DOHH2 (cell line): Measurements from ENCODE around the gene TCN2.

Experiments
- H3F3A ChIP-seq: fragments of 200-600 bp; sonication (generic), shearing (Covaris generic); 2 replicates; pipeline ENCODE4 v1.6.0; 2016; ENCODE audit warnings: antibody characterized with exemption, mild to moderate bottlenecking; ENCODE audit not compliant: control insufficient read depth, insufficient read depth
- H3K27ac ChIP-seq: fragments of 200-600 bp; sonication (generic); 2 replicates; pipeline ENCODE4 v1.5.1; 2014; ENCODE audit warnings: low read depth, mild to moderate bottlenecking, low read length, moderate library complexity
- H3K27me3 ChIP-seq: fragments of 200-600 bp; sonication (generic); 2 replicates; pipeline ENCODE4 v1.6.1; 2014; ENCODE audit warnings: mild to moderate bottlenecking, low read length, mixed read lengths; ENCODE audit not compliant: control insufficient read depth
- H3K36me3 ChIP-seq: fragments of 200-600 bp; sonication (generic); 2 replicates; pipeline ENCODE4 v1.6.1; 2014; ENCODE audit warnings: mild to moderate bottlenecking, low read length, moderate library complexity, mixed read lengths; ENCODE audit not compliant: control insufficient read depth
- H3K4me1 ChIP-seq: fragments of 200-600 bp; sonication (generic); 2 replicates; pipeline ENCODE4 v1.6.1; 2014; ENCODE audit warnings: mild to moderate bottlenecking, low read length, mixed read lengths; ENCODE audit not compliant: control insufficient read depth
- H3K4me2 ChIP-seq: fragments of 200-600 bp; sonication (generic); 2 replicates; pipeline ENCODE4 v1.6.0; 2014; ENCODE audit warnings: mild to moderate bottlenecking, low read length, moderate library complexity
- H3K4me3 ChIP-seq: fragments of 200-600 bp; sonication (generic); 2 replicates; pipeline ENCODE4 v1.5.1; 2014; ENCODE audit warnings: mild to moderate bottlenecking, low read length, mixed read lengths
- H3K79me2 ChIP-seq: fragments of 200-600 bp; sonication (generic); 2 replicates; pipeline ENCODE4 v1.6.1; 2014; ENCODE audit warnings: mild to moderate bottlenecking, low read length, mixed read lengths; ENCODE audit not compliant: control insufficient read depth
- H3K9me2 ChIP-seq: fragments of 200-600 bp; sonication (generic); replicated peaks from 2 replicates; pipeline ENCODE4 v1.6.1; 2014; ENCODE audit warnings: mild to moderate bottlenecking, low read length, mixed read lengths; ENCODE audit not compliant: control insufficient read depth
- H3K9me3 ChIP-seq: fragments of 200-600 bp; sonication (generic); 2 replicates; pipeline ENCODE4 v1.6.1; 2014; ENCODE audit warnings: antibody characterized with exemption, low read length, mixed read lengths; ENCODE audit not compliant: control insufficient read depth, insufficient read depth
- H4K20me1 ChIP-seq: fragments of 200-600 bp; sonication (generic); 2 replicates; pipeline ENCODE4 v1.6.0; 2014; ENCODE audit warnings: low read depth, mild to moderate bottlenecking, antibody characterized with exemption, low read length, moderate library complexity; ENCODE audit not compliant: control insufficient read depth, insufficient read depth
- EZH2phosphoT487 ChIP-seq: fragments of 200-600 bp; sonication (generic); IDR thresholded peaks from 2 replicates; pipeline ENCODE4 v1.6.1; 2017; ENCODE audit warnings: borderline replicate concordance, mild to moderate bottlenecking, antibody characterized with exemption, low read length, moderate library complexity, mixed read lengths
- TF ChIP-seq, protein P1 (sequence below): fragments of 200-600 bp; sonication (generic); IDR thresholded peaks from one replicate; pipeline ENCODE4 v1.5.1; 2014; ENCODE audit warnings: antibody characterized with exemption, mild to moderate bottlenecking, low read depth, low read length; ENCODE audit not compliant: poor library complexity, severe bottlenecking

The TCN2 gene

DNA sequence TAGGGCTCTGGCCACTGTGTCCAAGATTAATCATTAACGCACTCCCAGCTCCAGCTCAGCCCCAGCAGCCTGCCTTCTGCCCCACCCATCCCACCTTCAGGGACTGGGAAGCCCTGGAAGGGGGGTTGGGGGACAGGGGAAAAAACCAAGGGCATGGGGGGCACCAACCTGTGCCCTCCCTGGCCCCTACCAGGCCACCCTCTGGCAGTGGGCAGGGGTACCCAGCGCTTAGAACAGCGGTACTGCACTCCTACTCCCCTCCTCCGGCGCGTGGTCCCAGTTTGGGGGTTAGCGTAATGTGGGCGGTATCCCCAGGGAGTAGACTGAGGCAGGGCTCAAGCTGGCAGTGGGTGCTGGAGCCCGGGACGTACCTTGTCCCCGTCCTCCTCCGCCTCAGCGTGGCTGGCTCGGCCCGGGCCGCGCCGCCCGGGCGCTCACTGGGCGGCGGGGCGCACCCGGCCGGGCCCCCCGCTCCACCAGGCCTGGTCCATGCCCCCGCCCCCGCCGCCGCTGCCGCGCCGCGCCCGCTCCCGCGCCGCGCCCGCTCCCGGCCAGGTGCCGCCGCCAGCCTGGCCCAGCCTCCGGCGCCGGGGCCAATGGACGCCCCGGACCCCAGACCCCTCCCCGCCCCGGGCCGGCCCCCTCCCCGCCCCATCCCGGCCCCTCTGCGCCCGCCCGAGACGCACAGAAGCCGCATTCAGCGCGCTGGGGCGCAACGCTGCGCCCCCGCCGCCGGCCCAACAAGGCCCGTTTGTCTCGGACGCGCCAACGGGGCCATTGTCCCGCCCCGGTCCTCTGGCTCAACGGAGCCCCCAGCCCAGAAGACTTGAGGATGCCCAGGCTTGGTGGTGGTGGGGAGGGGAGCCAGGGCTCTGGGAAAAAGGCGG lies 32.6 kb upstream of the TCN2 start, which contains the start of gene GAL3ST1:
Gene GAL3ST1, minus strand, starts transcription at position 571 of the 887 bp plus-strand sequence. CDS start 17,273 bp downstream, outside the sequence.
- no peaks in the 10 kb centered on the region for H3K4me1 ChIP-seq
- peaks cover 42% of the 10 kb centered on the region for H3K36me3 ChIP-seq
- peaks cover 4% of the 10 kb centered on the region; the same call in 1 of the 2 replicates for H4K20me1 ChIP-seq
- H3K9me3 ChIP-seq: no peaks in the 10 kb centered on the region
- no peaks in the 10 kb centered on the region for H3K9me2 ChIP-seq
- no peaks in the 10 kb centered on the region for H3F3A ChIP-seq
- H3K79me2 ChIP-seq: no peaks in the 10 kb centered on the region
- TF ChIP-seq EZH2phosphoT487: no peak
- TF ChIP-seq, protein P1, sequence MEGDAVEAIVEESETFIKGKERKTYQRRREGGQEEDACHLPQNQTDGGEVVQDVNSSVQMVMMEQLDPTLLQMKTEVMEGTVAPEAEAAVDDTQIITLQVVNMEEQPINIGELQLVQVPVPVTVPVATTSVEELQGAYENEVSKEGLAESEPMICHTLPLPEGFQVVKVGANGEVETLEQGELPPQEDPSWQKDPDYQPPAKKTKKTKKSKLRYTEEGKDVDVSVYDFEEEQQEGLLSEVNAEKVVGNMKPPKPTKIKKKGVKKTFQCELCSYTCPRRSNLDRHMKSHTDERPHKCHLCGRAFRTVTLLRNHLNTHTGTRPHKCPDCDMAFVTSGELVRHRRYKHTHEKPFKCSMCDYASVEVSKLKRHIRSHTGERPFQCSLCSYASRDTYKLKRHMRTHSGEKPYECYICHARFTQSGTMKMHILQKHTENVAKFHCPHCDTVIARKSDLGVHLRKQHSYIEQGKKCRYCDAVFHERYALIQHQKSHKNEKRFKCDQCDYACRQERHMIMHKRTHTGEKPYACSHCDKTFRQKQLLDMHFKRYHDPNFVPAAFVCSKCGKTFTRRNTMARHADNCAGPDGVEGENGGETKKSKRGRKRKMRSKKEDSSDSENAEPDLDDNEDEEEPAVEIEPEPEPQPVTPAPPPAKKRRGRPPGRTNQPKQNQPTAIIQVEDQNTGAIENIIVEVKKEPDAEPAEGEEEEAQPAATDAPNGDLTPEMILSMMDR: no peak
- H3K27ac ChIP-seq: no peak within 1 kb of the TSS
- no peak within 1 kb of the TSS for H3K4me2 ChIP-seq
- H3K4me3 ChIP-seq: no peak within 1 kb of the TSS
- H3K27me3 ChIP-seq: no peaks in the 10 kb centered on the region

DNA sequence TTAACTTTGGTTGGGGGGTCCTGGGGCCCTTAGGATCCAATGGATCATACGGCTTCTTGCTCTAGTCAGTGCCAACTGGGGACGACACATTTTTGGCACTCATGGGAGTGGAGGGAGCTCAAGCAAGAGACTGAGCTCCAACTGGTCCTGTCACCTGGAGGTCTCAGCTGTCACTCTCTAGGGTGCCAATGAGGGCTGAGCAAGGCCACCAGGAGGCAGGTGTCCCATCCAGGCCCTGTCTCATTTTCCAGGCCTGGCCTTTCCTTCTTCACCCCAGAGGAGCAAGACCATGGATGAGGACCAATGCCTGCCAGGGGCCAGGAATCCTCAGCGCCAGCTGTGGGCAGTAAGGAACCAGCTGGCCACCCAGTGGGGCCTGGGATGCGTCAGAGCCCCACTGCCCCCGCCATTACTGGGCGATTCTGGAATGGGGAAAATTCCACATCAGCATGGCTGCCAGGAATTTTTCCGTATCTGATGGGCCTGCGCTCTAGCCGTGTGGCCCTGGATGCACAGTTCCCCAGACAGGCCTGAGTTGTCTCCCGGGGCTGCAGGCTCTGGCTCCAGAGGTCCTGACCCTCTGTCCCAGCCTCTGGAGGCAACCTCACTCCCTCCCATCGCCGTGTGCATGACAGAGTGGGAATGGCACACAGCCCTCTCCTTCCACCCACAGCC lies 31.8 kb upstream of the TCN2 start:
- Histone ChIP-seq H3K4me1 (no peaks in the 10 kb centered on the region), H3K4me2 (no peak overlapping the region), H3K79me2 (no peaks in the 10 kb centered on the region), H3K27ac (no peak overlapping the region), H3K27me3 (no peaks in the 10 kb centered on the region), H3K36me3 (peaks cover 50% of the 10 kb centered on the region), H3K9me3 (no peaks in the 10 kb centered on the region), H3K4me3 (no peak overlapping the region), H4K20me1 (peaks cover 4% of the 10 kb centered on the region; the same call in 1 of the 2 replicates), H3F3A (no peaks in the 10 kb centered on the region), H3K9me2 (no peaks in the 10 kb centered on the region)
- TF ChIP-seq, protein P1: no peak
- TF ChIP-seq EZH2phosphoT487: no peak

DNA sequence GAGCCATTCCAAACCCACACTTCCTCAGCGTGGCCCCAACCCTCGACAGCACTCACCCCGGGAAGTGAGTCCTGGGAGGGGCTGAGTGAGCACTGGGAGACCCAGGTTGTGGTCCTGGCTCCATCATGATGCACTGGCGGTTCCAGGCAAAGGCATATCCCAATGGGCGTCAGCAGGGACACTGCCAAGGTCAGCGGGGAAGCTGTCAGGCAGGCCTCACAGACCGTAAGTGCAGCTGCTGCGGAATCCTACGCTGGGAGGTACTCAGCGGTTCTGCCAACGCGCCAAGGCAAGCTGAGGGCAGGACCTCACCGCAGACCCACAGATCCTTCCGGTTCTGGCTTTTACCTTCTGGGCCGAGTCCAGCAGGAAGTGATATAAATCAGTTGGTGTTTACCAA lies 31.1 kb upstream of the TCN2 start:
- H3K36me3 ChIP-seq: peaks cover 57% of the 10 kb centered on the region

More for the DNA sequence above, 31.1 kb upstream of the TCN2 start:
- no peaks in the 10 kb centered on the region for H3K9me2 ChIP-seq
- H3F3A ChIP-seq: no peaks in the 10 kb centered on the region
- no peaks in the 10 kb centered on the region for H3K9me3 ChIP-seq
- H4K20me1 ChIP-seq: peaks cover 4% of the 10 kb centered on the region; the same call in 1 of the 2 replicates
- H3K4me1 ChIP-seq: no peaks in the 10 kb centered on the region
- H3K4me2 ChIP-seq: no peak overlapping the region
- TF ChIP-seq EZH2phosphoT487: no peak
- TF ChIP-seq, protein P1: no peak
- H3K27ac ChIP-seq: no peak overlapping the region
- no peaks in the 10 kb centered on the region for H3K27me3 ChIP-seq
- no peaks in the 10 kb centered on the region for H3K79me2 ChIP-seq
- no peak overlapping the region for H3K4me3 ChIP-seq
